HG03066 (cell line): Measurements from ENCODE around the gene TBCB.
"Not testable (repeated sequence)": the region's sequence is repeated elsewhere in the genome, so short reads cannot be mapped to it uniquely, and the experiment has no call there.

Source experiments
- ATAC-seq: cut with Tn5 transposase; IDR thresholded peaks from one replicate; pipeline ENCODE4 v1.9.1; 2021; ENCODE audit warnings: low read depth; ENCODE audit not compliant: unreplicated experiment

Gene TBCB

GRCh38 chr19:36115453-36116343 lies at the start of gene TBCB:
Gene TBCB, plus strand, starts transcription at chr19:36115468. Its CDS starts 93 bp downstream, at chr19:36115561.
- ATAC-seq: peak; percentile 36

GRCh38 chr19:36067681-36068080 lies 47.6 kb upstream of the TBCB start:
- no peak for ATAC-seq

- not testable (repeated sequence) for ATAC-seq
These were observed 46.3 kb upstream of the TBCB start for GRCh38 chr19:36068810-36069499.

GRCh38 chr19:36072081-36072480 lies 43.2 kb upstream of the TBCB start:
- no peak for ATAC-seq

GRCh38 chr19:36073121-36073876 lies 42.0 kb upstream of the TBCB start:
- no peak for ATAC-seq

GRCh38 chr19:36079389-36079945 lies 35.8 kb upstream of the TBCB start:
- no peak for ATAC-seq

GRCh38 chr19:36081385-36081784 lies 33.9 kb upstream of the TBCB start:
- no peak for ATAC-seq

GRCh38 chr19:36081894-36082293 lies 33.4 kb upstream of the TBCB start:
- no peak for ATAC-seq

- no peak for ATAC-seq
These were observed 32.4 kb upstream of the TBCB start for GRCh38 chr19:36082916-36083315.

- ATAC-seq: no peak
These were observed 30.8 kb upstream of the TBCB start for GRCh38 chr19:36084231-36085009.

- no peak for ATAC-seq
These were observed 28.9 kb upstream of the TBCB start for GRCh38 chr19:36086326-36086725.

- ATAC-seq: no peak
These were observed 25.4 kb upstream of the TBCB start for GRCh38 chr19:36089847-36090246.

- no peak for ATAC-seq
These were observed 24.2 kb upstream of the TBCB start for GRCh38 chr19:36090910-36091695.

GRCh38 chr19:36092566-36092965 lies 22.7 kb upstream of the TBCB start:
- ATAC-seq: no peak

GRCh38 chr19:36093146-36093662 lies 22.1 kb upstream of the TBCB start:
- no peak for ATAC-seq

- no peak for ATAC-seq
These were observed 21.6 kb upstream of the TBCB start for GRCh38 chr19:36093687-36094086.

- no peak for ATAC-seq
These were observed 18.2 kb upstream of the TBCB start for GRCh38 chr19:36097036-36097435.

- ATAC-seq: no peak
These were observed 16.0 kb upstream of the TBCB start for GRCh38 chr19:36099166-36099785.

GRCh38 chr19:36100476-36100875 lies 14.8 kb upstream of the TBCB start:
- ATAC-seq: no peak
